ENCODE data around the gene NFAM1.

NFAM1 gene

DNA sequence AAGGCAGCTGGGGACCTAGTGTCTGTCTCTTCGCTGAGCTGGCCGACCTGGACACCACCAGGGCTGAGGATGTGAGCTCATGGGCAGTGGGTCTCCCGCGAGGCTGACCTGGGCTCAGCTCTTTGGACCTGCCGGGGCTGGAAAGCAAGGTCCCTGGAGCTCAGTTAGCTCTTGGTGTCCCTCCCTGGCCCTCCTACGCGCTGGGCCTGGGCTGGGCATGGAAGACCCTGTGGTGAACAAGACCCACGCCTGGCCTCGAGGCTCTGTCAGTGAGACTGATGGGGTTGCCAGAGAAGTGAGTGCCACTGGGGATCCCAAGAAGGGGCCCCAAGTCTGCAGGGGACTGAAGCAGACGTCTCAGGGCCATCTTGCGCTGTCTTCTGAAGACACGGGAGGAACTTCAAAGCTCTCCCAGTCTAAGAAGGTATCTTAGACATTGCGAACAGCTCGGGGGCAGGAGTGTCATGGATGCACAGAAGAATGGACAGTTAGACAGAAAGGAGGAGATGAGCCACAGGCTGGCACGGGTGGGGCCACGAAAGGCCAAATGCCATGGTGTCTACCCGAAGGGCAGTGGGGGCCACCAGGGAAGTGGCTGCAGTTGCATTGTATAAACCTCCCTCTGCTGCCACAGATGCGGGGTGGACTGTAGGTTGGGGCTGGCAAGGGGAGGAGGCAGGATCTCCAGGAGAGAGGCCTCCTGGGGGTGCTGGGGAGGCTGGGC lies 31.2 kb downstream of the NFAM1 start:
- no peaks in the 10 kb centered on the region for H3K36me3 ChIP-seq (ENCODE audit: control insufficient read depth in 1 of 2, insufficient read depth in 2 of 2, low read length in 2 of 2)
- H3K4me1 ChIP-seq (ENCODE audit: control insufficient read depth in 1 of 2, insufficient read depth in 2 of 2, low read length in 2 of 2) = peaks cover 0 to 5% of the 10 kb centered on the region in 2 donors
- no peaks in the 10 kb centered on the region for H3K27me3 ChIP-seq (ENCODE audit: control insufficient read depth in 1 of 2, insufficient read depth in 2 of 2, low read length in 2 of 2)
- H3K27ac ChIP-seq (ENCODE audit: low read depth, low read length) = no peak overlapping the region
- H3K9ac ChIP-seq (ENCODE audit: low read depth in 1 of 2, low read length in 2 of 2) = no peak overlapping the region
- H3K9me3 ChIP-seq (ENCODE audit: control insufficient read depth in 1 of 2, low read length in 2 of 2) = no peaks in the 10 kb centered on the region
- no peak overlapping the region for H3K4me3 ChIP-seq (ENCODE audit: low read depth in 1 of 2, low read length in 2 of 2)

GRCh38 chr22:42399315-42400271 lies 32.6 kb downstream of the NFAM1 start:
- H3K27ac ChIP-seq (ENCODE audit: low read depth, low read length) = no peak overlapping the region
- peaks cover 0 to 5% of the 10 kb centered on the region in 2 donors for H3K4me1 ChIP-seq (ENCODE audit: control insufficient read depth in 1 of 2, insufficient read depth in 2 of 2, low read length in 2 of 2)
- no peaks in the 10 kb centered on the region for H3K36me3 ChIP-seq (ENCODE audit: control insufficient read depth in 1 of 2, insufficient read depth in 2 of 2, low read length in 2 of 2)
- no peak overlapping the region for H3K4me3 ChIP-seq (ENCODE audit: low read depth in 1 of 2, low read length in 2 of 2)
- H3K9me3 ChIP-seq (ENCODE audit: control insufficient read depth in 1 of 2, low read length in 2 of 2) = no peaks in the 10 kb centered on the region
- no peaks in the 10 kb centered on the region for H3K27me3 ChIP-seq (ENCODE audit: control insufficient read depth in 1 of 2, insufficient read depth in 2 of 2, low read length in 2 of 2)
- H3K9ac ChIP-seq (ENCODE audit: low read depth in 1 of 2, low read length in 2 of 2) = no peak overlapping the region

DNA sequence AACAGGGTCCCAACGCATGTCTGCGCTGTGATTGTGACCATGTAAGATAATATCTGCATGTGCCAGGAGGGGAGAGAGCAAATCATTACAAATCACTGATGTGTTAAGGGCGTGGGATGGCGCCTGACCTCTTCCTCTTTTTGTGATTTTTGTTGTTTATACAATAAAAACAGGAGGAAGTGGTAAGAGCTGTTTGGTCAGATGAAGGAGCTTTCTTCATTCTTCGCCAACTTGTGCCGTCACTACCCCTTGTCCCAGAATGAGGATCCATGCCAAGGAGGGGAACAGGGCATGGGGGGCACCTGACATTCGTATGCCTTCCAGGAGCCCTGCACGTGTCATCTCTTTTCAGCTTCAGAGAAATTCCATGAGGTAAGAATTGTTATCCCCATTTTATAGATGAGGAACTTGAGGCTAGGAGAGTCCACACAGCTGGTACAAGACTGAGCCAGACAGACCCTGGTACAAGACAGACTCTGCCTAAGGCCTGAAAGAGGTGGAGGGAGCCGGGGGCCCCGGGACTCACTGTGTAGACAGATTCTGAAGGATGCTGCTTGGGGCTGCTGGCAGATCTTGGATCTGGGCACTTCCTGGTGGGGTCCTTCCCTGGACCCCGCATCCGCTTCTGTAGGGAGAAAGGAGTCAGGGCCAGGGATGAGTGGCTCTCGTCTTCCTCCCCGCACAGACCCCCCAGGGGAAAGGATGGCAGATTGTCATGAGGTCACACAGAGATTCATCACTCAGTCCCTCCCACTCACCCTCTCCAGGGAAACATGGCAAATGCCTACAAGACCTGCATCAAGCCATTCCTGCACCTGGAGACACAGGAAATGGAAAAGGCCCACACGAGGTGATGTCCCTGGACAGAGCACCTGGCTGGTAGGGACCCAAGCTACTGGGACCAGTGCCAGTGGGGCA lies 34.6 kb downstream of the NFAM1 start:
- no peak overlapping the region for H3K27ac ChIP-seq (ENCODE audit: low read depth, low read length)
- H3K9ac ChIP-seq (ENCODE audit: low read depth in 1 of 2, low read length in 2 of 2) = no peak overlapping the region
- no peaks in the 10 kb centered on the region for H3K9me3 ChIP-seq (ENCODE audit: control insufficient read depth in 1 of 2, low read length in 2 of 2)
- H3K36me3 ChIP-seq (ENCODE audit: control insufficient read depth in 1 of 2, insufficient read depth in 2 of 2, low read length in 2 of 2) = no peaks in the 10 kb centered on the region
- no peak overlapping the region for H3K4me3 ChIP-seq (ENCODE audit: low read depth in 1 of 2, low read length in 2 of 2)
- H3K27me3 ChIP-seq (ENCODE audit: control insufficient read depth in 1 of 2, insufficient read depth in 2 of 2, low read length in 2 of 2) = no peaks in the 10 kb centered on the region
- H3K4me1 ChIP-seq (ENCODE audit: control insufficient read depth in 1 of 2, insufficient read depth in 2 of 2, low read length in 2 of 2) = peaks cover 0 to 5% of the 10 kb centered on the region in 2 donors

DNA sequence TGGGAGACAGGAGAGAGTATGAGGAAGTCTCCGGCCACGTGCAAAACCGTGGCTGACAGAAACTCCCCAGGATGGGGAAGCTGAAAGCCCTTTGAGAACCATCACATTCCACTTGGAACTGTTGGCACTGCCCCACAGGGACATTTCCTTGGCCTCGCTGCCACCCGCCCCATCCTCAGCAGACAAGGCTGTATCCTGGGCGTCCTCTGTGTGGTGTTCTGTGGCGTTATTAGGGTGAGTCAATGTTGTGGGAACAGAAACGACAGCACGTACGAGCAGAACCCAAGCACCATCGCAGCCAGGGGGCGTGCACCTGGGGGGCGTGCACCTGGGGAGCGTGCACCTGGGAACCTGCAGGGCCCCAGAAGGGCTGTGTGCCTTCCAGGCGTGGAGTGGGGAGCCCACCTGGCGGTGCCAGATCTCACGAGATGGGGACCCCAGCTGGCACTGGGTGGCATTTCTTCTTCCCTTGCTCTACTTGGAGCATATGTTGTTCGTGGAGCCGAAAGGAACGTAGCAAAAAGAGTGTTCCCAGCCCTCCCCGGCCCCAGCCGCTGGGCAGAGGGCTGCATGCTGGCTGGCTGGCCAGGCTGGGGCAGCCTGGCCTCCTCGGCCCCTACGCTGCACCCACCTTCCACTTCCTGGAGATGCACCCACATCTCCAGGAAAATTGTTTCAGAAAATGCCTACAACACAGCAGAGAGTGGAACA lies 35.4 kb downstream of the NFAM1 start:
- H3K4me3 ChIP-seq (ENCODE audit: low read depth in 1 of 2, low read length in 2 of 2) = no peak overlapping the region
- no peak overlapping the region for H3K27ac ChIP-seq (ENCODE audit: low read depth, low read length)
- no peaks in the 10 kb centered on the region for H3K27me3 ChIP-seq (ENCODE audit: control insufficient read depth in 1 of 2, insufficient read depth in 2 of 2, low read length in 2 of 2)
- H3K9ac ChIP-seq (ENCODE audit: low read depth in 1 of 2, low read length in 2 of 2) = no peak overlapping the region
- H3K9me3 ChIP-seq (ENCODE audit: control insufficient read depth in 1 of 2, low read length in 2 of 2) = no peaks in the 10 kb centered on the region
- H3K4me1 ChIP-seq (ENCODE audit: control insufficient read depth in 1 of 2, insufficient read depth in 2 of 2, low read length in 2 of 2) = peaks cover 0 to 5% of the 10 kb centered on the region in 2 donors
- H3K36me3 ChIP-seq (ENCODE audit: control insufficient read depth in 1 of 2, insufficient read depth in 2 of 2, low read length in 2 of 2) = no peaks in the 10 kb centered on the region

GRCh38 chr22:42389143-42389542 lies 43.1 kb downstream of the NFAM1 start:
- H3K4me1 ChIP-seq (ENCODE audit: control insufficient read depth in 1 of 2, insufficient read depth in 2 of 2, low read length in 2 of 2) = no peaks in the 10 kb centered on the region
- H3K9ac ChIP-seq (ENCODE audit: low read depth in 1 of 2, low read length in 2 of 2) = no peak overlapping the region
- no peak overlapping the region for H3K4me3 ChIP-seq (ENCODE audit: low read depth in 1 of 2, low read length in 2 of 2)
- H3K27ac ChIP-seq (ENCODE audit: low read depth, low read length) = no peak overlapping the region
- no peaks in the 10 kb centered on the region for H3K9me3 ChIP-seq (ENCODE audit: control insufficient read depth in 1 of 2, low read length in 2 of 2)
- H3K27me3 ChIP-seq (ENCODE audit: control insufficient read depth in 1 of 2, insufficient read depth in 2 of 2, low read length in 2 of 2) = no peaks in the 10 kb centered on the region
- H3K36me3 ChIP-seq (ENCODE audit: control insufficient read depth in 1 of 2, insufficient read depth in 2 of 2, low read length in 2 of 2) = no peaks in the 10 kb centered on the region

- Histone ChIP-seq H3K9me3 (ENCODE audit: control insufficient read depth in 1 of 2, low read length in 2 of 2) (no peaks in the 10 kb centered on the region), H3K4me1 (ENCODE audit: control insufficient read depth in 1 of 2, insufficient read depth in 2 of 2, low read length in 2 of 2) (no peaks in the 10 kb centered on the region), H3K4me3 (ENCODE audit: low read depth in 1 of 2, low read length in 2 of 2) (no peak overlapping the region), H3K36me3 (ENCODE audit: control insufficient read depth in 1 of 2, insufficient read depth in 2 of 2, low read length in 2 of 2) (no peaks in the 10 kb centered on the region), H3K27me3 (ENCODE audit: control insufficient read depth in 1 of 2, insufficient read depth in 2 of 2, low read length in 2 of 2) (no peaks in the 10 kb centered on the region), H3K27ac (ENCODE audit: low read depth, low read length) (no peak overlapping the region), H3K9ac (ENCODE audit: low read depth in 1 of 2, low read length in 2 of 2) (no peak overlapping the region)
Observed at GRCh38 chr22:42388130-42388797, 43.9 kb downstream of the NFAM1 start.

DNA sequence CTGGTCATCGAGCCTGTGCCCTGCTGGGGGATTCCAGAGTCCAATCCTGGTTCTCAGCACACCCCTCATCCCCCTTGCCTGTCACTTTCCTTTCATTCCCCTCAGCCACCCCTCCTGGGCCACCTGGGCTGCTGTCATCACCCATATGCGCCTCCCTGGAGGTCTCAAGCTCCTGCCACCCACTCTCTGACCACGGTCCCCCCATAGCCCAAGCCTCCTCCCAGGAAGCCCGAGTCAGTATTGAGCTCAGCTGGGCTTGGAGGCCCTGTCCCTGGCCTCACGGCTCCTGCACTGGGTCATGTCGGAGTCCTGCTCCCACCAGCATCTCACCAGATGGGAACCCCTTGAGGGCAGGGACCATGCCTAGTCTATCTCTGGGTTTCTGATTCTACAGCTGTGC lies 44.6 kb downstream of the NFAM1 start:
- no peaks in the 10 kb centered on the region for H3K9me3 ChIP-seq (ENCODE audit: control insufficient read depth in 1 of 2, low read length in 2 of 2)
- no peaks in the 10 kb centered on the region for H3K27me3 ChIP-seq (ENCODE audit: control insufficient read depth in 1 of 2, insufficient read depth in 2 of 2, low read length in 2 of 2)
- H3K4me1 ChIP-seq (ENCODE audit: control insufficient read depth in 1 of 2, insufficient read depth in 2 of 2, low read length in 2 of 2) = no peaks in the 10 kb centered on the region
- no peaks in the 10 kb centered on the region for H3K36me3 ChIP-seq (ENCODE audit: control insufficient read depth in 1 of 2, insufficient read depth in 2 of 2, low read length in 2 of 2)
- H3K9ac ChIP-seq (ENCODE audit: low read depth in 1 of 2, low read length in 2 of 2) = no peak overlapping the region
- no peak overlapping the region for H3K4me3 ChIP-seq (ENCODE audit: low read depth in 1 of 2, low read length in 2 of 2)
- H3K27ac ChIP-seq (ENCODE audit: low read depth, low read length) = no peak overlapping the region

- no peak overlapping the region for H3K9ac ChIP-seq (ENCODE audit: low read depth in 1 of 2, low read length in 2 of 2)
- no peaks in the 10 kb centered on the region for H3K36me3 ChIP-seq (ENCODE audit: control insufficient read depth in 1 of 2, insufficient read depth in 2 of 2, low read length in 2 of 2)
Observed at GRCh38 chr22:42385696-42386095, 46.5 kb downstream of the NFAM1 start.

DNA sequence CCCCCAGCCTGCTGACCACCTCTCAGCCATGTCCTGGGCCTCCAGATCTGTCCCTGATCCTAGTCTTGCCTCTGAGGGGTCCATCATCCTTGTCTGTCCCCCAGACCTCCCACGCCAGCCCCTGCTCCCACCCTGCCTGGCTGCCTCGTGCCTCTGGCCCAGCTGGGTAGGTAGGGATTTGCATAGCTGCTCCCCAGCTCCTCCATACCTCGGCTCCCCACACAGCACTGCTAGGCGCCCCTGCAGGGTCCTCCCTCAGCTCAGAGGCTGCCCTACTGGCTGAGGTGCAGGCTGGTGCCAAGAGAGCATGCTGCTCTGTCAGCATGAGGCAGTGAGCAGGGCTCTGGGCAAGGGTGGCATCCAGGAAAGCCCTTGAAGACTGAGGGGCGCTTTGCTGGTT lies 47.7 kb downstream of the NFAM1 start:
- Histone ChIP-seq H3K9ac (ENCODE audit: low read depth in 1 of 2, low read length in 2 of 2) (no peak overlapping the region), H3K27ac (ENCODE audit: low read depth, low read length) (no peak overlapping the region), H3K36me3 (ENCODE audit: control insufficient read depth in 1 of 2, insufficient read depth in 2 of 2, low read length in 2 of 2) (no peaks in the 10 kb centered on the region), H3K4me3 (ENCODE audit: low read depth in 1 of 2, low read length in 2 of 2) (no peak overlapping the region), H3K4me1 (ENCODE audit: control insufficient read depth in 1 of 2, insufficient read depth in 2 of 2, low read length in 2 of 2) (no peaks in the 10 kb centered on the region), H3K27me3 (ENCODE audit: control insufficient read depth in 1 of 2, insufficient read depth in 2 of 2, low read length in 2 of 2) (no peaks in the 10 kb centered on the region), H3K9me3 (ENCODE audit: control insufficient read depth in 1 of 2, low read length in 2 of 2) (no peaks in the 10 kb centered on the region)

More at GRCh38 chr22:42385696-42386095, 46.5 kb downstream of the NFAM1 start:
- H3K27ac ChIP-seq (ENCODE audit: low read depth, low read length) = no peak overlapping the region
- H3K4me3 ChIP-seq (ENCODE audit: low read depth in 1 of 2, low read length in 2 of 2) = no peak overlapping the region
- H3K27me3 ChIP-seq (ENCODE audit: control insufficient read depth in 1 of 2, insufficient read depth in 2 of 2, low read length in 2 of 2) = no peaks in the 10 kb centered on the region
- H3K4me1 ChIP-seq (ENCODE audit: control insufficient read depth in 1 of 2, insufficient read depth in 2 of 2, low read length in 2 of 2) = no peaks in the 10 kb centered on the region
- no peaks in the 10 kb centered on the region for H3K9me3 ChIP-seq (ENCODE audit: control insufficient read depth in 1 of 2, low read length in 2 of 2)
